GM19240 (cell line): ENCODE measurements around the gene OSBPL2.

Experiments
- DNase-seq: peaks from one replicate; pipeline ENCODE4 v3.0.0; 2011; ENCODE audit warnings: low spot score; ENCODE audit not compliant: insufficient read length

The OSBPL2 gene

GRCh38 chr20:62298577-62299249, 60.4 kb downstream of the OSBPL2 start:
- DNase-seq = no peak

DNA sequence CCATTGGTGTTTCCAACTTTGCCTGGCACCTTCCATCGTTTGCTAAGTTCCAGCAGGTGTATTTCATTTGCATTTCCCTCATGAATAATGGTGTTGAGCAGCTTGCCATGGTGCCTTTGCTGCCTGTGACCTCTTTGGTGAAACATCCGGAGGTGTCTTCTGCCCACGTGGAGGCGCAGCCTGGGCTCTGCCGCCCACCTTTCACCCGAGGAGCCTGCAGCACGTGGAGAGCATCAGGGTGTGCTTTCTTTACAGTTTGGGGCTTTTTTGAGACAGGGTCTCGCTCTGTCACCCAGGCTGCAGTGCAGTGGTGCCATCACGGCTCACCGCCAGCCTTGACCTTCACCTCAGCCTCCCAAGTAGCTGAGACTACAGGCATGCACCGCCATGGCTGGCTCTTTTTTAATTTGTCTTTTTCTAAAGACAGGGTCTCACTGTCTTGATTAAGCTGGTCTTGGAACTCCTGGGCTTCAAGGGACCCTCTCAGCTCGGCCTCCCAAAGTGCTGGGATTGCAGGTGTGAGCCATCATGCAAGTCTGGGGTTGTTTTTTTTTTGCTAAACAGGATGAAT, 61.4 kb downstream of the OSBPL2 start:
- no peak for DNase-seq

GRCh38 chr20:62300319-62300718, 62.0 kb downstream of the OSBPL2 start:
- no peak for DNase-seq

GRCh38 chr20:62301111-62301668, 62.9 kb downstream of the OSBPL2 start:
- DNase-seq = no peak

DNA sequence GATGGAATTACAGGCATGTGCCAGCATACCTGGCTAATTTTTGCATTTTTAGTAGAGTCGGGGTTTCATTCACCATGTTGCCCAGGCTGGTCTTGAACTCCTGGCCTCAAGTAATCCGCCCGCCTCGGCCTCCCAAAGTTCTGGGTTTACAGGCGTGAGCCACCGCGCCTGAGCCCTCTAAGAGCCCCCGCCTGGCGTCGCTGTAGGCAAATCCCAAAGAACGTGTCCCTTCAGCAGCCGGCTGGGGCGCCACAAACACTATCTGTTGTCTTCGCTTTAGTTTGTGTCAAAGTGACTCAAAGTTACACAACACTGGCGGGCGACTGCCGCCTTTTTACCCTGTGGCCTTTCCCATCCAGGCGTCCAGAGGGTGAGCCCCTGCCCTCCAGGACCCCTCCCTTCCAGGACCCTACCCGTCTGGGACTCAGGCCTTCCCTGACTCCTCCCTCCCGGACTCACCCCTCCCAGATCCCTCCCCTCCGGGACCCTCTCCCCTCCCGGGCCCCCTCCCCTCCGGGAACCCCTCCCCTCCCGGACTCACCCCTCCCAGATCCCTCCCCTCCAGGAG, 63.5 kb downstream of the OSBPL2 start:
- DNase-seq = peak; percentile 96

GRCh38 chr20:62302341-62303061, 64.2 kb downstream of the OSBPL2 start, which contains the start of gene ADRM1:
Gene ADRM1 (plus strand): TSS chr20:62302997. CDS start chr20:62303569, 572 bp downstream.
- DNase-seq = peak; percentile 100

- DNase-seq = no peak
Observed at GRCh38 chr20:62303062-62303339, 64.7 kb downstream of the OSBPL2 start.

DNA sequence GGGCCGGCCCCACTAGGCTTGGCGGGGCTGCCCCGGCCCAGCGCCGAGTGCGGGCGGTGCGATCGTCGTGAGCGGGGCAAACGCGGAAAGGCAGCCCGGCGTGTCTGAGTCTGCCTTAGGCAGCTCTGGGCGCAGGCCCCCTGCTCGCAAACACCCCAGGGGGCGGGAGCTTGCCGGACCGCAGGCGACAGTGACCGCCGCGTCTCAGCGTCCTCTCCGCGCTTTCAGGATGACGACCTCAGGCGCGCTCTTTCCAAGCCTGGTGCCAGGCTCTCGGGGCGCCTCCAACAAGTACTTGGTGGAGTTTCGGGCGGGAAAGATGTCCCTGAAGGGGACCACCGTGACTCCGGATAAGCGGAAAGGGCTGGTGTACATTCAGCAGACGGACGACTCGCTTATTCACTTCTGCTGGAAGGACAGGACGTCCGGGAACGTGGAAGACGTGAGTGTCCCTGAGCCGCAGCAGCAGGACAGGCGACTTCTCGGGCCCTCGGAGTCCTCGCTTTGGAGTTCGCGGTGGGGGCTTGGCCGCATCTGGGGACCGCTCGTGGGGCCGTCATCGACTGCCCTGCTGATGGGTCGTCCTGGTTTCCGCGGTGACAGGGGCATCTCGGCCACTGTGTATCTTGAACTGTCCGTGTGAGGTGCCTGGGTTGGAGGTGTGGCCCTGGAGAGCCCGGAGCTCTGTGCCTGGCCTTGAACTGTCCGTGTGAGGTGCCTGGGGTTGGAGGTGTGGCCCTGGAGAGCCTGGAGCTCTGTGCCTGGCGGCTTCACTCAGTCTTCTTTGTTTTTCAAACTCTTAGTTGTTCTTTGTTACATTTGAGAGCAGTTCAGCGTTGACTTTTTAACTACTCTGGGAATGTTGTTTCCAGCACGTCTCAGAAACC, 65.3 kb downstream of the OSBPL2 start:
- peak; percentile 41 for DNase-seq

DNA sequence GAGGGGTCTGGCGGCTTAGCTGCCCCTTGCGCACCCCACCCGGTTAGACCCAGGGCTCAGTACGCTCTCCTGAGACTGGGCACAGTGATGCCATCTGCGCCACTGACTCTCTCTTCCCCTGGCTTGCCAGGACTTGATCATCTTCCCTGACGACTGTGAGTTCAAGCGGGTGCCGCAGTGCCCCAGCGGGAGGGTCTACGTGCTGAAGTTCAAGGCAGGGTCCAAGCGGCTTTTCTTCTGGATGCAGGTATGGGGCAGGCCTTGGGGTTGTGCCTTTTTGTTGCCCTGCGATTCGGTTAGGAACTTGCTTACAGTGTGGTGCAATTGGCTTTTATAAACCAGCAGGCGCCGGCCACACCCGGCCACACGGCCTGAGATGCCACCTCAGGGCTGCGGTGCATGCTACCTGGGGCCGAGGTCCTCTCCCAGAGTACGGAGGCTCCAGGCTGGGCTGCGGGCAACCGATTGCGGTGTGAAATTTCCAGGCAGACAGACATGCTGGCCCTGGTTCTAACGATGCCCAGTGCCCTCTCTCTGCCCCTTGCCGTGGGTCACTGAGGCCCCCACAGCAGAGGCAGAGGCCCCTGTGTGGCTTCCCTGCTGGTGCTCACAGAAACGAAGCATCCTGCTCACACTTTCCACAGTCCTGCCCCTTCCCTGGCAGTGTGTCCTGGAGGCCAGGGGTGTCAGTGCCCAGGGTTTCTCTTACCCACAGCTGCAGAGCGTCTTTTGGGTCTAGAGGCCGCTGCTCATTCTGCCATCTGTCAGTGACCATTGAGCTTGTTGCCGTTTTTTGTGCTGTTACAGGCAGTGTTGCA, 66.2 kb downstream of the OSBPL2 start:
- no peak for DNase-seq

DNA sequence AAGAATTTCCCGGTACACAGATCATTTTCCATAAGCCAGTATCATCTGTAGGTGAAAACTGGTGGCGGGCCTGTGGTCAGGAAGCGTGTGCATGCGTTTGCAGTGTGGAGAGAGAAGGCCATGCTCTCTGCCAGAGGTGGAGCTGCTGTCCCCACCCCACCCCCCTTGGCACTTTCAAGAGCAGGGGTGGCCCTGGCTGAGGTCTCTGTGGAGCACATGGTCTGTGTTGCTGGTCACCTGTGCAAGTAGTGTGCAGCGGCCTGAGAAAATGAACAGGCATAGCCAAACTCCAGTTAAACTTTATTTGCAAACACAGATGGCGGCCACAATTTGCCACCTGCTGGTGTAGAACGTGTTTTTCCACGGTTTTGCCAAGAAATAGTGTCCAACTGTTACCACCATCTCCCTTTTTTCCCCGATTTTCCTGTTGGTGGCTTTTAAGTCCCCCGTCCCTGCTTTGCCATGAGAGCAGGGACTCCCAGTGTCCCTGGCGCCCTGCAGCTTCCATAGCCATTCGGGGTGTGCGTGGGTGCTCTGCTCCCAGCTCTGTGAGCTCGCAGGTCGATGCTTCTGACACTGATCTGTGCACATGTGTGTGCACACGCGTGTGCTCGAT, 66.9 kb downstream of the OSBPL2 start:
- DNase-seq = no peak

DNA sequence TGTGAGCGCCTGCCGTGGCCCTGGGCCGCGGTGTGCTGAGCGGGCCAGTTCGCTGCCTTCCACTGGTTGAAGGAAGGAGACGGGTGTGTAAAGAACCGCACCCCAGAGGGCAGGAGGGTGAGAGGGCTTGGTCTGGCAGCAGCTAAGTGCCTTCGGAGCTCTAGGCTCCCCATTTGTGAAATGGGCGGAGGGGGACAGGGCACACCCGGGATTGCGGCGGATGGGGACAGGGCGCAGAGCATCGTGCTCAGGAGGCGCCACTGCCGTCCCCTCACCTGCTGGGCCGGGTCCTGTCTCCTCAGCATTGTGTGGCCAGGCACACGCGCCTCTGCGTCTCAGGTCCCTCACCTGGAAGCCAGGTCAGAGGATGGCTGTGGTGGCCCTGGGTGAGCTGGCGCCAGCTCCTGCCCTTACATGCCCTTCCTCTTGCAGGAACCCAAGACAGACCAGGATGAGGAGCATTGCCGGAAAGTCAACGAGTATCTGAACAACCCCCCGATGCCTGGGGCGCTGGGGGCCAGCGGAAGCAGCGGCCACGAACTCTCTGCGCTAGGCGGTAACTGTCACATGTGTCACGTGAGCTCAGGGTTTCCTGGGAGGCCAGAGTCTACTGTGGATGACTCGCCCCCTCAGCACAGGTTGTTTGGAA, 67.6 kb downstream of the OSBPL2 start:
- no peak for DNase-seq

GRCh38 chr20:62306414-62307187, 68.3 kb downstream of the OSBPL2 start:
- DNase-seq = no peak

DNA sequence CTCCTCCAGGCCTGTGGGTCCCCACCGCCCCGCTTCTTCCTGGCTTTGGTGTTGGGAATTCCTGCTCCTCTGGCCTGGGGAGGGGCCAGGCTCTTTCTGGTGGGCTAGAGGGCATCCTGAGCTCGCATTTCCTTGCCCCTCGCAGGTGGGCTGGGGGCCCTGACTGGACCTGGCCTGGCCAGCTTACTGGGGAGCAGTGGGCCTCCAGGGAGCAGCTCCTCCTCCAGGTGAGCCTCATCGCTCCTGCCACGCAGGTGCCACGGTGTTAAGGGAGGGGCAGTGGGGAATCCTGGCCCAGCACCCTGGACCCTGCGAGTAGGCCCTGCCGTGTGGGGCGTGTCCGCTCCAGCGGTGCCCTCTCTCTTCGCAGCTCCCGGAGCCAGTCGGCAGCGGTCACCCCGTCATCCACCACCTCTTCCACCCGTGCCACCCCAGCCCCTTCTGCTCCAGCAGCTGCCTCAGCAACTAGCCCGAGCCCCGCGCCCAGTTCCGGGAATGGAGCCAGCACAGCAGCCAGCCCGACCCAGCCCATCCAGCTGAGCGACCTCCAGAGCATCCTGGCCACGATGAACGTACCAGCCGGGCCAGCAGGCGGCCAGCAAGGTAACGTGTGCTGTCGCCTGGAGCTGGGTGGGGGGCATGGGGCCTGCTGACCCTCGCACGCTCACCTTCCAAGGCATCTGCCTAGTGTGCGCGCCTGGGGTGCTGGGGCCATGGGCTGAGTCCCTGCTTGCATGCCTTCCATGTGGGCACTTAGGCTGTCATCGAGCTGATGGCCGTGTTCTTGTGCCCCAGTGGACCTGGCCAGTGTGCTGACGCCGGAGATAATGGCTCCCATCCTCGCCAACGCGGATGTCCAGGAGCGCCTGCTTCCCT, 69.1 kb downstream of the OSBPL2 start:
- DNase-seq = no peak

GRCh38 chr20:62308102-62308822, 69.9 kb downstream of the OSBPL2 start:
- no peak for DNase-seq

DNA sequence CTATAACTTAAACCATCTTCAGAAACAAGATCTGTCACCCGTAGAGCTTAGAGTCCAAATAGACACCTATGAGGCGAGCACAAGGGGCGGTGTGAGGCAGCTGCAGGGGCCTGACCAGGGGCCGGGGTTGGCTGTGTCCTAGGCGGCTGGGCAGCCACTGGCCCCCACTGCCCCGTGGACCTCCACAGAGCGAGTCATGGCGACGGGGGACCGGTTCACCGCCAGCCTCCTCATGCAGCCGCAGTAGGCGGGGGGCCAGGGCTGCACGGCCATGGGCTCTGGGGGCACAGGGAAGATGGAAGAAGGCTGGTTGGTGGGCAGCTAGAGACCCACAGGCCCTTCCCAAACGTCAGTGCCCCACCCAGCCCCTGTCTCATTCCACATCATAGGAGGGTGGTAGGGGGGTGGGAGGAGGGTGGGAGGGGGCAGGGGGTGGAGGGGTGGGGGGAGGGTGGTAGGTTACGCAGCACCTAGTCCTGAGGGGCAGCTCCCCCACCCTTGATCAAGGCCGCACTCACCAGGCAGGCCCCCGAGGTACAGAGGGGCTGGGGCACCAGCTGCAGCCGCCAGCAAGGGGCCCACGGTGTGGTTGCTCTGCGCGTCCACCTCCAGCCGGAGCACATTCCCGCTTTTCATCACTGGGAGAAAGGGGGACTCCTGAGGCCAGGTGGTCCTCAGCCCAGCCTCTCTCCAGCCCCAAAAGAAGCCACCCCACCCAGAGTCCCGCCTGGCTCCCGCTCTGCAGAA, 71.0 kb downstream of the OSBPL2 start:
- no peak for DNase-seq
